Transverse colon (tissue), 4 donors: Measurements from ENCODE around the gene PTPRN2. TPM values are rescaled to one million over a fixed set of nuclear protein-coding genes. Genes with fewer than 3 reads are reported as not detected.

Source experiments
- DNase-seq: peaks from one replicate; pipeline ENCODE4 v3.0.0-alpha.2; 2019
- H3K27ac ChIP-seq, 4 donors: fragments of 200-600 bp; sonication (generic); 2 replicates each; pipeline ENCODE4 v1.5.1; 2016 to 2018; ENCODE audit warnings: inconsistent platforms in 4 of 4
- H3K27me3 ChIP-seq: fragments of 200-600 bp; sonication (generic); 2 replicates; pipeline ENCODE4 v1.5.1; 2017; ENCODE audit warnings: inconsistent platforms
- H3K36me3 ChIP-seq, 4 donors: fragments of 200-600 bp; sonication (generic); 2 replicates each; pipeline ENCODE4 v1.5.1; 2017 to 2019; ENCODE audit warnings: inconsistent platforms in 4 of 4
- H3K4me1 ChIP-seq, 4 donors: fragments of 200-600 bp; sonication (generic); 2 replicates each; pipeline ENCODE4 v1.5.1; 2017 to 2020; ENCODE audit warnings: inconsistent platforms in 4 of 4
- H3K4me3 ChIP-seq, 4 donors: fragments of 200-600 bp; sonication (generic); 1 replicate in 1 of 4; 2 replicates in 3 of 4; pipeline versions ENCODE4 v1.5.1 to v1.6.1; 2017 to 2019; ENCODE audit warnings: inconsistent platforms in 4 of 4
- H3K9me3 ChIP-seq, 2 donors: fragments of 200-600 bp; sonication (generic); 2 replicates each; pipeline ENCODE4 v1.5.1; 2017 to 2019; ENCODE audit warnings: inconsistent platforms in 2 of 2
- EP300 ChIP-seq: sonication (generic); formaldehyde crosslinking; IDR thresholded peaks from one replicate; pipeline ENCODE4 v1.6.1; 2017; ENCODE audit warnings: antibody characterized with exemption, low read depth
- POLR2A ChIP-seq: fragments of 450-650 bp; IDR thresholded peaks from one replicate; pipeline ENCODE4 v1.6.1; 2016; ENCODE audit warnings: antibody characterized with exemption, mild to moderate bottlenecking, moderate library complexity
- POLR2AphosphoS5 ChIP-seq, 3 donors: sonication (generic); formaldehyde crosslinking; IDR thresholded peaks; one replicate each; pipeline ENCODE4 v1.6.1; 2016; ENCODE audit warnings: antibody characterized with exemption in 3 of 3
- WGBS, 2 donors: methylation state at CpG; one replicate each; pipeline ENCODE4 v1.1.5; 2018; ENCODE audit warnings: low coverage in 1 of 2; 5-methylcytosine and 5-hydroxymethylcytosine counted together
- in situ Hi-C, 4 donors: fragments of 200-750 bp; cut with MboI; loops; one replicate each; pipeline versions ENCODE4 v1.15.0 to v1.15.1; 2017; ENCODE audit warnings: low sequenced_read_pairs in 3 of 4, low pct_ligation_motif_present in 1 of 4, low pct_unique_long_range_greater_than_20kb in 1 of 4
- intact Hi-C: fragments of 100-400 bp; cut with DNase I; formaldehyde crosslinking; loops from one replicate; pipeline ENCODE4 v1.15.1; 2023; ENCODE audit warnings: low total_unique reads
- total RNA-seq, 4 donors: library from RNA; depleted of rRNA; stranded (reverse); fragments of >200 nt; gene quantifications; one replicate each; pipeline ENCODE4 v1.1.0, GENCODE V29; 2016
- TF ChIP-seq, protein P1 (sequence below), 5 experiments: fragments of 200-600 bp in 3 of 5; fragments of 450-650 bp in 2 of 5; sonication (generic) in 3 of 5; IDR thresholded peaks; 1 replicate in 2 of 5; 2 replicates in 3 of 5; pipeline ENCODE4 v1.5.1; 2016 to 2017; ENCODE audit warnings: antibody characterized with exemption in 5 of 5, inconsistent platforms in 3 of 5, mild to moderate bottlenecking in 2 of 5, moderate library complexity in 1 of 5

PTPRN2 gene
- total RNA-seq, 4 donors from 2014 or later, result 15.4 to 31.1 (median 21.8) TPM

DNA sequence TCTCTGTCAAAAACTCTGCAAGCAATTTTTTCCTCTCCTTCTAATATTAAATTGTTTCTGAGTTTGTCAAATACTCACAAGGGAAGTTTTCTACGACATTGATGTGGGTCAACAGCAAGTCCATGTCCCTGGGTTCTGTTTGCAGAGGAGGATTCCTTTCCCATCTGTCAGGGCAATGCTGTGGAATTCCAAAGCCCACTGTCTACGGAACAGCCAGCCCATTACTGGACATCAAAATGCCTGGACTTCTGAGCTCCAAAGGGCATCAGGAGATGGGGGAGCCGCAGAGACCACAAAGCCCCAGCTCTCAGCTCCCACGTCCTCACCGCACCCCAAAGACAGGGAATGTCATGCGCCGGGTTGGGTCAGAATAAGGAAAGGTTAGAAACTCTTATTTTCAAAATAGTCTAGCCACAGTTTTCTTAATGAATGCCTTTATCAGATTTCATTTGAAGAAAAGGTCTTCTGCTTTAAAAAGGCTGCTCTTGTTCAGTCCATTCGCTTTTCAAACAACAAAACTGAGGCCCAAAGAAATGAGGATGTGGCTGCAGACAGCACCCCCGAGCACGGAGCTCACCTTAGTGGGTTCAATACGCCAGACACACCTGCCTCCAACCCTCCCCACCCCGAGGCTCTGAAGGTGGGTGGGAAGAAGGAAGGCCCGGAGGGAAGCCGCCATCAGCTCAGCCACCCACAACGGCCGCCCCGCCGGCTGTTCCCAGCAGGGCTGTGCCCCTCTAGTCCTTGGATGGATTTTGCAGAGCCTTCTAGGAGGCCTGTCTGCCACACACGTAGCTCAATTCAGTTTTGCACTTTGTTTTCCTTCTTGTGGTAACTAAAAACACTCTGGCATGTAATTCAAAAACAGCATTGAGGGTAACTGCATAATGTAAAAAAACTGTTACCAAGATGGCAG, 44.7 kb downstream of the PTPRN2 start:
- in situ Hi-C loops (no loop called here), intact Hi-C loops (no loop called here)
- TF ChIP-seq, protein P1, sequence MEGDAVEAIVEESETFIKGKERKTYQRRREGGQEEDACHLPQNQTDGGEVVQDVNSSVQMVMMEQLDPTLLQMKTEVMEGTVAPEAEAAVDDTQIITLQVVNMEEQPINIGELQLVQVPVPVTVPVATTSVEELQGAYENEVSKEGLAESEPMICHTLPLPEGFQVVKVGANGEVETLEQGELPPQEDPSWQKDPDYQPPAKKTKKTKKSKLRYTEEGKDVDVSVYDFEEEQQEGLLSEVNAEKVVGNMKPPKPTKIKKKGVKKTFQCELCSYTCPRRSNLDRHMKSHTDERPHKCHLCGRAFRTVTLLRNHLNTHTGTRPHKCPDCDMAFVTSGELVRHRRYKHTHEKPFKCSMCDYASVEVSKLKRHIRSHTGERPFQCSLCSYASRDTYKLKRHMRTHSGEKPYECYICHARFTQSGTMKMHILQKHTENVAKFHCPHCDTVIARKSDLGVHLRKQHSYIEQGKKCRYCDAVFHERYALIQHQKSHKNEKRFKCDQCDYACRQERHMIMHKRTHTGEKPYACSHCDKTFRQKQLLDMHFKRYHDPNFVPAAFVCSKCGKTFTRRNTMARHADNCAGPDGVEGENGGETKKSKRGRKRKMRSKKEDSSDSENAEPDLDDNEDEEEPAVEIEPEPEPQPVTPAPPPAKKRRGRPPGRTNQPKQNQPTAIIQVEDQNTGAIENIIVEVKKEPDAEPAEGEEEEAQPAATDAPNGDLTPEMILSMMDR (IDR thresholded peaks at IDR 0.05), result no peak
- no peak for TF ChIP-seq POLR2A
- no peak for TF ChIP-seq EP300
- no peak for TF ChIP-seq POLR2AphosphoS5 (IDR thresholded peaks at IDR 0.05)
- Histone ChIP-seq H3K27me3 (no peaks in the 10 kb centered on the region), H3K36me3 (no peaks in the 10 kb centered on the region), H3K27ac (no peak overlapping the region), H3K4me3 (no peak overlapping the region), H3K9me3 (no peaks in the 10 kb centered on the region), H3K4me1 (no peaks in the 10 kb centered on the region)
- 75 to 87% methylated on average over 2 to 18 of the region's 19 CpGs for WGBS, 2 donors
- no peak for DNase-seq

DNA sequence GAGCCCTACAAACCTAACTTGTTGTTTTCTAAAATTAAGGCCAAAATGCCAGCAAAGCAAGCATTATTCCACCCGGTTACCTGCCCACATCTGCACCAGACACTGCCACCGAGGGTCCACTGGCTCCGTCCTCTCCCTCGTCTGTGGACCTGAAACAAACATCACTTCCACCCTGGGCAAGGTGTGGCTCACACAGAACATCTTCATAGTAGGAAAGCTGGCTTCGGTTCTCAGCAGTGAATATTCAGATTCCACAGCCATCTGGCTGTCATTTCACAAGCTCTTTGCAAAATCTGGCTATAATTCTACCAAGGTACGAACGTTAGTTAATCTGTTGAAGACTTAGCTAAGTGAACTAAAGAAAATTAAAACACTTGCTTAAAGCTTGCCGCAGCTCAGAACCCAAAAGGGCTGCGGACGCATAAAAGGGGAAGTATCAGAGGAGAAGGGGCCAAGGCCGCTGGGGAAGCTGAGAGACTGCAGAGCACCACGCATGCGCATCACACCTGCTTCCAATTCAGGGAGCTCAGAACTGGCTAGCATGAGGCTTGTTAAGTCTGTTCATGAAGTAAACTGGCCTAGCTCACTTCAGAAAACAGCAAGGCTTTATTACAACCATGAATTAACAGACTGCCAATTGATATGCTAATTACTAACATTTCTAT, 46.1 kb downstream of the PTPRN2 start:
- no peak for DNase-seq

DNA sequence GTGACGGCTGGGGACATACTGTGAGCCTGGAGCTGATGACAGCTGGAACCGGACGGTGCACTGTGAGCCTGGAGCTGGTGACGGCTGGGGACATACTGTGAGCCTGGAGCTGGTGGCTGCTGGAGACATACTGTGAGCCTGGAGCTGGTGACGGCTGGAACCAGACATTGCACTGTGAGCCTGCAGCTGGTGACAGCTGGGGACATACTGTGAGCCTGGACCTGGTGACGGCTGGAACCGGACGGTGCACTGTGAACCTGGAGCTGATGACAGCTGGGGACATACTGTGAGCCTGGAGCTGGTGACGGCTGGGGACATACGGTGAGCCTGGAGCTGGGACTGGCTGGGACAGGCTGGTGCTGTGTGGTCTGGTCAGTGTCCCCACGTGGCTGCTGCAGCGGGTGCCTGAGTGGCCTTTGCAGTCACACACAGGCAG, 47.9 kb downstream of the PTPRN2 start:
- Histone ChIP-seq H3K27me3 (no peaks in the 10 kb centered on the region), H3K27ac (no peak overlapping the region), H3K36me3 (no peaks in the 10 kb centered on the region), H3K4me1 (no peaks in the 10 kb centered on the region), H3K4me3 (no peak overlapping the region), H3K9me3 (no peaks in the 10 kb centered on the region)
- intact Hi-C loops (no loop called here), in situ Hi-C loops (no loop called here)
- DNase-seq, result no peak
- TF ChIP-seq, protein P1 (IDR thresholded peaks at IDR 0.05), result no peak
- TF ChIP-seq POLR2AphosphoS5 (IDR thresholded peaks at IDR 0.05), result no peak
- no peak for TF ChIP-seq EP300
- no peak for TF ChIP-seq POLR2A
- 77% methylated on average over 12 of the region's 12 CpGs; no CpG with 5 or more reads in 1 of the 2 donors for WGBS, 2 donors

More for the DNA sequence above, 46.1 kb downstream of the PTPRN2 start:
- in situ Hi-C loops (no loop called here), intact Hi-C loops (no loop called here)
- Histone ChIP-seq H3K4me1 (no peaks in the 10 kb centered on the region), H3K9me3 (no peaks in the 10 kb centered on the region), H3K4me3 (no peak overlapping the region), H3K36me3 (no peaks in the 10 kb centered on the region), H3K27me3 (no peaks in the 10 kb centered on the region), H3K27ac (no peak overlapping the region)
- 60 to 63% methylated on average over 2 to 13 of the region's 13 CpGs for WGBS, 2 donors
- TF ChIP-seq, protein P1 (IDR thresholded peaks at IDR 0.05), result no peak
- TF ChIP-seq POLR2A, result no peak
- TF ChIP-seq POLR2AphosphoS5 (IDR thresholded peaks at IDR 0.05), result no peak
- TF ChIP-seq EP300, result no peak

DNA sequence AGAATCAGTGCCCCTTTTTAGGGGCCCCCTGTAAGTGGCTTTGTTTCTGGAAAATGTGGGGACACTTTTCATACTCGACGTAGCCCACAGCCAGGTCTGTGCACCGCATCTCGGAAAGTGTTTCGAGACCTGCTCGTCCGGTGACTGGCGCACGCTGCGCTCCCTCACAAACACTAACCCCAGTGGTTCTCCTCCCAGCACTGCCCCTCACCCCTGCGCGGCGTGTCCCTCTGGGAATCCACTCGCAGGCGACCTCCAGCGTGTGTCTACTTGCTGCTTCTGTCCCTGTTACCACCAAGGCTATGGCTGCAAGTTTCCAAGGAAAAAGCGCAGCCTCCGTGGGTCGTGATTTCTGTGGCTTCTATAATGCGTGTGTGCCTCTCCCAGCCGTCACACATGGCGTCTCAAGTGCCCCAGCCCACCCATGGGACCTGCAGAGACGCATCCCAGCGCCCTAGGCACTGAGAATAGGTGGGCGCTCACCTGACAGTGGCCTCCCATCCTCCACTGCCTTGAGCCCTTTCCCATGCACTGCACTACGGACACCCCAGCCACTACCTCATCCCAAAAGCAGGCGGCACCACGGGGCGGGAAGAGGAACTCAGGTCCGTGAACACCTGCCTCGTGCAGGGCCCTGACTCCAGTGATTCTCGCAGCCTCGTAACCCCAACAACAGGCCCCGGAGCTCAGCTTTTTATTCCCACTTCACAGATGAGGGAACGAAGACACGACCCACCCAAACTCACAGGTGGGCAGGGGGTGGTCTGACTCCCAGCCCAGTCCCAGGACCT, 49.3 kb downstream of the PTPRN2 start:
- no peaks in the 10 kb centered on the region for H3K36me3 ChIP-seq
- in situ Hi-C loops, result no loop called here
- H3K27me3 ChIP-seq, result no peaks in the 10 kb centered on the region
- H3K4me1 ChIP-seq, result no peaks in the 10 kb centered on the region
- H3K27ac ChIP-seq, result no peak overlapping the region
- intact Hi-C loops, result no loop called here
- no peaks in the 10 kb centered on the region for H3K9me3 ChIP-seq
- no peak for TF ChIP-seq EP300
- TF ChIP-seq POLR2A, result no peak
- TF ChIP-seq, protein P1 (IDR thresholded peaks at IDR 0.05), result no peak
- no peak for TF ChIP-seq POLR2AphosphoS5 (IDR thresholded peaks at IDR 0.05)
- no peak overlapping the region for H3K4me3 ChIP-seq
- 90 to 92% methylated on average over 2 to 36 of the region's 36 CpGs for WGBS, 2 donors
- DNase-seq, result no peak
